Ramos (cell line): ENCODE data around the gene C1QTNF9.
"Not testable (repeated sequence)": the region's sequence is repeated elsewhere in the genome, so short reads cannot be mapped to it uniquely, and the experiment has no call there.

Source experiments
- in situ Hi-C: fragments of 300-500 bp; cut with MboI; formaldehyde crosslinking; loops from one replicate; pipeline ENCODE4 v1.14.3; 2022; ENCODE audit warnings: low sequenced_read_pairs; ENCODE audit not compliant: unreplicated experiment

C1QTNF9 gene

DNA sequence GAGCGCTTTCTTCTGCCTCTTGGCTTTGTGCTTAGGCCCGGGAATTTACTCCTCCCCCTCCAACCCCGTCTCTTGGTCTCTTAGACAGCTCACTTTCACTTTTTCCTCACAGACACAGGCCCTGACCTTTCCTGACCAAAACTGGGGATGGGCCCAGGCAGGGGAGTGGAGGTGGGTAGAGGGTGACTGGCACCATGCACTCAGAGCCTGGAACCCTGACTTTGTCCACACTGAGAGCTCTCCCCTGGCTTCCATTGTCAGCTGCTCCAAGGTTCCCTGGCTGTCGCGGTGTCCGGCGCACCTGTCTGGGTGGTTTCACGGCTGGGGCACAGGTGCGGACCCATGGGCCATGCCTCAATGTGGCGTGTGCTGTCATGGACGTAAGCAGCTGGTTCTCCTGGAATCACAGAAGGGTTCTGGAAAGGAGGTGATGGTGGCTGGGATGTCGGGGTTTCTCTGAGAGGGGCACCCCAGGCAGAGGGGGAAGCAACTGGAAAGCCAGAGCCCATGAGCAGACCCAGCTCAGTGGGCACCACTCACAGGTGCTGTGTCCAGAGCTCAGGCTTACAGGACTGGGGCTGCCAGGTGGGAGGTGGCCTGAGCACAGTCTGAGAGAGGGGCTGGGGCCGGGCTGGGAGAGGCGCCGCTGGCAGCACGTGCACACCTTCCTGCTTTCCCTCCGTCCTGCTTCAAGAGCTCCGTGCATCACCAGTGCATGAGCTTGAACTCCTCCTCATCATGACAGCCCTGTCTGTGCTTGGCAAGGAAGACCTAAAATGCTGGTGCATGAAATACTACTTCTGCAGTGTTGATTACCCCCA is 28.0 kb upstream of the C1QTNF9 start:
- in situ Hi-C loops: no loop called here

GRCh38 chr13:24282256-24282655 is 27.1 kb upstream of the C1QTNF9 start:
- in situ Hi-C loops: no loop called here

- in situ Hi-C loops: no loop called here
These were observed 24.4 kb upstream of the C1QTNF9 start for GRCh38 chr13:24284889-24285565.

DNA sequence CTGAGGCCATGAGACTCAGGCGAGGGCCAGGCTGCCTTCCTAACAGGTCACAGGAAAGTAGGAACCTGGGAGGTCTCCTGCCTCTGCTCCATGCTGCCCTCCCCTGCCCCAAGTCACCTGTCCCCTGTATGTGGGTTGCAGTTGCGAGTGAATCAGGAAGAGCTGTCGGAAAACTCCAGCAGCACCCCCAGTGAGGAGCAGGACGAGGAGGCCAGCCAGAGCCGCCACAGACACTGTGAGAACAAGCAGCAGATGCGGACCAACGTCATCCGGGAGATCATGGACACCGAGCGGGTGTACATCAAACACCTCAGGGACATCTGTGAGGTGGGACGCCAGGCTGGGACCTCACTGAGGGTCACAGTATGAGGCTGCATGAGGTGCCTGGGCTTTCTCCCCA is 22.8 kb upstream of the C1QTNF9 start:
- in situ Hi-C loops: no loop called here

DNA sequence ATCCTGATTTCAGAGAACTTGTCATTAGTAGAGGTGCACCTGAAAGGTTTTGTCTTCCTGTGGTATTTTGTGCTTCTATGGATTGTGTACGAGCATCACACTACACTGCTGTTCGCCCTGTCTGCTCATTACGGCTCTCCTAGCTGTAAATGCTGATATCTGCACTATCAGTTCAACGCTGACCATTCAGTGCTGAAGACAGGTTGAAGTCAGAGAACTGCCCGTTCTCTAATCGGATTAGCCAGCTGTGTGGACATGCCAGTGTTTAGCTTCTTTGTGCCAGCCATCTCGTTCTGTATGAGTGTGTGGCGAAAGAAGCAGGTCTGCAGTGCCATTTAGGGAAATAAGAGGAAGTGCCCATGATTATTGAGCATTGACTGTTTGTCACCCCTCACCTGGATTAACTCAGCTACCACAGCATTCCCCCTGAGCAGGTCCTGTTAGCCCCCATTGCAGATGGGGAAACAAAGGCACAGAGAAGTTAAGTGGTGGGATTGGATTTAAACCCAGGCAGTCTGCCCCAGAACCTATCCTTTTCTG is 21.6 kb upstream of the C1QTNF9 start:
- in situ Hi-C loops: no loop called here

GRCh38 chr13:24288870-24289269 is 20.5 kb upstream of the C1QTNF9 start:
- in situ Hi-C loops: no loop called here

DNA sequence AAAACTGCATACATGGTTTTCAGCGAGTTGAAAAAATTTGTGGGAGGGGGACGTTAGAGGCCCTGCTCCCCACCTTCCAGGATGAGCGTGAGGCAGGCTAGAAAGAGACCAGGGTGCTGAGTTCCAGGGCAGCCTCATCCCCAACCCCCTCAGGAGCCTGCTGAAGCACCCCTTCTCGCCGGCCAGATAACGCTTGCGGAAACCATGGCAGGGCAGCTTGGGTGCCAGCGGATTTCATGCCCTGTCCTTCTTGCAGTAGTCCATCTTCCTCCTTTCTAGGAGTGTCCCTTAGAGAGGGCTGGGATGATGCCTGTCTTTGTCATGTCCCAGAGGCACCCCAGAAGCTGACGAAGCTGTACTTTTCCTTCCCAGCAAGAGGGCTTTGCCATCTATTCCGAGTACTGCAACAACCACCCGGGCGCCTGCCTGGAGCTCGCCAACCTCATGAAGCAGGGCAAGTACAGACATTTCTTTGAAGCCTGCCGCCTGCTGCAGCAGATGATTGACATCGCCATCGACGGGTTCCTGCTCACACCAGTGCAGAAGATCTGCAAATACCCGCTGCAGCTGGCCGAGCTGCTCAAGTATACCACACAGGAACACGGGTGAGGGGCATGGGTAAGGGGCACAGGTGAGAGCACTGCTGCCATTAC is 19.0 kb upstream of the C1QTNF9 start:
- in situ Hi-C loops: no loop called here

DNA sequence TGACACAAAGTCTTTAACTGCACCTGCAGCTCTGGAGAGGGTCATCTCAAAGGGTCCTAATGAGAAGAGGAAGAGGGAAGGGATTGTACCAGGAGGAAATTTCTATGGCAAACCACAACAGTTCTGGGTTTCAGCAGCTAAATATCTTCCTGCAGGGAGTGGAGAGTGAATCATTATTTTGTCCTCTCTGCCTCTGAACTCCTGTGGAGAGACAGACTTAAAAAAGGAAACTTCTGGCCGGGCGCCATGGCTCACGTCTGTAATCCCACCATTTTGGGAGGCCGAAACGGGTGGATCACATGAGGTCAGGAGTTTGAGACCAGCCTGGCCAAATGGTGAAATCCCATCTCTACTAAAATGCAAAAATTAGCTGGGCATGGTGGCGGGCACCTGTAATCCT is 16.9 kb upstream of the C1QTNF9 start:
- in situ Hi-C loops: no loop called here

DNA sequence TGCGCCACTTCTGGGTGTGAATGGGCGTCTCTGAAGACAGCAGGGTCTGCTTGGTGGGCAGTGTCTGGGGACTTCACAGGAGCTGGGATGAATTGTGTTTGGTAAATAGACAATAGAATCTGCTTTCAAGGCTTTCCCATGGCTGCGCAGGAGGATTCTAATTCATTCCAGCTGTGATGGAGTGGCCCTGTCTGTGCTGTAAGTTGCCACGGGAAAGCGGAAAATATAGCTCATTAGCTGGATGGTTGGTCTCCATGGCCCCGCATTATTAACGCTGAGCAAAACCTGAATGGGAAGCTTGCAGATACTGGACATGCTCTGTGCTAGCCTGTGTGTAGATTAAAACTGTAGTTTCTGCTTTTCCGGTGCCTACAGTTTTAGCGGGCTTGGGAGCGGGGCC is 15.6 kb upstream of the C1QTNF9 start:
- in situ Hi-C loops: no loop called here

GRCh38 chr13:24299488-24300114 is 9.8 kb upstream of the C1QTNF9 start:
- in situ Hi-C loops: no loop called here

GRCh38 chr13:24301434-24301833 is 7.9 kb upstream of the C1QTNF9 start:
- in situ Hi-C loops: no loop called here

- in situ Hi-C loops: no loop called here
These were observed 7.5 kb upstream of the C1QTNF9 start for GRCh38 chr13:24301911-24302310.

- in situ Hi-C loops: no loop called here
These were observed 4.8 kb upstream of the C1QTNF9 start for GRCh38 chr13:24304620-24305019.

- in situ Hi-C loops: no loop called here
These were observed 2.7 kb upstream of the C1QTNF9 start for GRCh38 chr13:24306632-24307031.

DNA sequence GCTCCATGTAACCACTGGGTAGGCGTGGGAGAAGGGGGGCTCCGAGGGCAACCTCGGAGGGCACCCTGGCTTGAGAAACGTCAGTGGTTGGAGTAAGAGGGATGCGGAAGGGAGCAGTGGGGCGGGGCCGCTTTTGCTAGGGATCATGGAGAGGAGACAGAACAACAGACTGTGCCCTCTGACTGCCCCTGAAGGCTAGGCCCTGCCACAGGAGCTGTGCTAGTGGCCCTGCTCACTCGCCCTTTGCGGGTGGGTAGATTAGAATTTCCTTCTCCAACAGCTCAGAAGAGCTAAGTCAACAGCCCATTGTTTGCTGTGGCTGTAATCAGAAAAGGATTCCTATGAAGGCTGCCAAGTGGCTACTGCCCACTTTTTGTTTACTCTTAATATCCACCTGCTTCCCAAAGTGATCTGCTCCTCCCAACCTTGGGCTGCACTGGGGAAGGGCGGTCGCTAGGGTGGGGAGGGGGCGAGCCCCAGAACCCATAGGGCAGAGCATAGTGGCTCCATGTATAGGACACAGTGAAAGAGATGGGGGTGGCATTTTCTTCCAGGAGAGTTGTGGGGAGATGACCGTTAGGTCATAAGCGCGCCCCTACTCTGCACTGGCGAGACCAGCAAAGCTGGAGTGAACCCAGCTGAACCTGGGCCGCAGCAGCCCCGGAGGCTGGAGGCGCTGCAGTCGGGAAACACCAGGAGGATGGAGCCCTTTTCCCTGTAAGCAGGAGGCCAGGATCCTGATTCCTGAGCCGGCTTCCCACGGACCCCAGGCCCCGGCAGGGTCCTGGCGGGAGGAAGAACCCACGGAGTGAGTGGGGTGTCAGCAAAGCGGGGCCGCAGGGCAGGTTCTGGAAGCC is 1.9 kb upstream of the C1QTNF9 start:
- in situ Hi-C loops: no loop called here

DNA sequence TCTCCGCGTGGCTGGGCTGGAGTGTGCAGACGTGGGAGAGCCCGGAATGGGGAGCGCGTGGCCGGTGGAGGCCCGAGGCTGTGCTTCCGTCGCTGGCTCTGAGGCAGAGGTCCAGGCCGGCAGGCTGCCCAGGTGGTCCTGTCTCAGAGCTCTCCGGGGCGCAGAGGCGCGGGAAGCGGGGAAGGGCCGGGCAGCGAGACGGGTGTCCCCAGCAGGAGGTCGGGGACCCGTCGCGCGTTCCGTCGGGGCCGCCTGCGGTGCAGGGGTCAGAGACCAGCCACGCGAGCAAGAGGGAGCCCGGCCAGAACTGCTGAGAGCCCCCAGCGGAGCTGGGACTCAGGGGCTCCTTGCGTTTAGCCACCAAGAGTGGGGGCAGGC is 1.3 kb upstream of the C1QTNF9 start:
- in situ Hi-C loops: no loop called here

DNA sequence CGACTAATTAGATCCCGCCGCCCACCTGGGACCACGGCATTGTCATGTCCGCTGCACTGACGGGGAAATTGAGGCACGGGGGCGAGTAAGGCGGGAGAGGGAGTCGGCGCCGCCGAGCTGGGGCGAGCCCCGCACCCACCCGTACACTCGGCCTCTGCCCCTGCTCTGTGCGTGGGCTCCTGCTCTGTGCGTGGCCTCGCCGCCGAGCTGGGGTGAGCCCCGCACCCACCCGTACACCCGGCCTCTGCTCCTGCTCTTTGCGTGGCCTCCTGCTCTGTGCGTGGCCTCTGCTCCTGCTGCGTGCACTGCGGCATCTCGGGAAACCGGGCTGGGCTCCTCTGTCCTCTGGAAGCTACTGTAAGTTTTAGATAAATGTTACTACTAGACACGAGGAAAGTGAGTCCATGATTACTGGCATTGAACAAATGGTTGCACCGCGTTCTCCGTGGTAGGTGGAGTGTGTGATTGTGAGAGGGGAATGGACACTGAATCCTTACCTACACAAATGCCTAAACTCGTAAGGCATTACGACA is 826 bp upstream of the C1QTNF9 start:
- in situ Hi-C loops: no loop called here

- in situ Hi-C loops: no loop called here
These were observed 4.1 kb downstream of the C1QTNF9 start for GRCh38 chr13:24313439-24313838.

- in situ Hi-C loops: not testable (repeated sequence)
These were observed 8.5 kb downstream of the C1QTNF9 start for GRCh38 chr13:24317835-24318234.
